HepG2 (cell line): ENCODE measurements around the gene SLC35D2. TPM values are rescaled to one million over a fixed set of nuclear protein-coding genes. Genes with fewer than 3 reads are reported as not detected.

Source experiments
- AHDC1 ChIP-seq: sonication (generic); formaldehyde crosslinking; IDR thresholded peaks from 2 replicates; pipeline ENCODE4 v1.5.1; 2020; ENCODE audit warnings: mild to moderate bottlenecking, missing genetic modification reagents, borderline replicate concordance
- ASH2L ChIP-seq: fragments of 300-600, 200-600 bp; sonication (generic); IDR thresholded peaks from 2 replicates; pipeline ENCODE4 v1.7.0; 2017; ENCODE audit warnings: low read depth, mild to moderate bottlenecking, moderate library complexity, mixed read lengths, low read length; ENCODE audit not compliant: insufficient read length
- GPBP1L1 ChIP-seq: sonication (generic); formaldehyde crosslinking; IDR thresholded peaks from 2 replicates; pipeline ENCODE4 v1.5.0; 2020; ENCODE audit warnings: mild to moderate bottlenecking, missing genetic modification reagents
- HNRNPH1 ChIP-seq: fragments of 200-400 bp; formaldehyde crosslinking; optimal IDR thresholded peaks from 2 replicates; pipeline ENCODE3; 2017; ENCODE audit warnings: mild to moderate bottlenecking, low read depth, low read length
- ISX ChIP-seq: sonication (generic); formaldehyde crosslinking; conservative IDR thresholded peaks from 2 replicates; pipeline ENCODE4 v1.5.0; 2020; ENCODE audit warnings: missing genetic modification reagents
- NPAS2 ChIP-seq: sonication (generic); formaldehyde crosslinking; IDR thresholded peaks from 2 replicates; pipeline ENCODE4 v1.8.0; 2022; ENCODE audit warnings: mild to moderate bottlenecking, missing genetic modification reagents, borderline replicate concordance
- RBM39 ChIP-seq: fragments of 200-400 bp; formaldehyde crosslinking; IDR thresholded peaks from one replicate; pipeline ENCODE4 v1.6.1; 2018; ENCODE audit warnings: antibody characterized with exemption, mild to moderate bottlenecking, low read depth, low read length; ENCODE audit not compliant: poor library complexity, severe bottlenecking
- SOX13 ChIP-seq, 3 experiments: fragments of 450-650 bp in 1 of 3; sonication (generic) in 1 of 3; formaldehyde crosslinking in 1 of 3; IDR thresholded peaks in 2 of 3; conservative IDR thresholded peaks in 1 of 3; 2 replicates each; pipeline versions ENCODE4 v1.5.0 to v1.6.1; 2016 to 2020; ENCODE audit warnings: antibody characterized with exemption in 1 of 3, mild to moderate bottlenecking in 1 of 3, missing compliant biosample characterization in 1 of 3, missing genetic modification reagents in 1 of 3, moderate library complexity in 1 of 3
- SOX6 ChIP-seq, 2 experiments: fragments of 450-650 bp in 1 of 2; sonication (generic) in 1 of 2; formaldehyde crosslinking in 1 of 2; IDR thresholded peaks; 2 replicates each; pipeline versions ENCODE4 v1.4.0 to v1.6.1; 2017 to 2020; ENCODE audit warnings: antibody characterized with exemption in 1 of 2, mild to moderate bottlenecking in 1 of 2, missing genetic modification reagents in 1 of 2
- SSRP1 ChIP-seq: IDR thresholded peaks from 2 replicates; pipeline ENCODE4 v1.6.1; 2016; ENCODE audit warnings: control low read depth
- TARDBP ChIP-seq: sonication (generic); formaldehyde crosslinking; IDR thresholded peaks from 2 replicates; pipeline ENCODE4 v1.8.0; 2022; ENCODE audit warnings: mild to moderate bottlenecking, missing genetic modification reagents
- TIGD3 ChIP-seq: sonication (generic); formaldehyde crosslinking; IDR thresholded peaks from 2 replicates; pipeline ENCODE4 v1.5.1; 2020; ENCODE audit warnings: mild to moderate bottlenecking, missing genetic modification reagents, borderline replicate concordance
- ZMAT5 ChIP-seq: sonication (generic); formaldehyde crosslinking; IDR thresholded peaks from 2 replicates; pipeline ENCODE4 v1.5.0; 2020; ENCODE audit warnings: mild to moderate bottlenecking, low read depth, missing genetic modification reagents, borderline replicate concordance
- ZNF292 ChIP-seq: sonication (generic); formaldehyde crosslinking; IDR thresholded peaks from 2 replicates; pipeline ENCODE4 v1.8.1; 2022; ENCODE audit warnings: mild to moderate bottlenecking, low read depth, missing genetic modification reagents, borderline replicate concordance
- polyA plus RNA-seq, 8 experiments: library from polyadenylated mRNA; depleted of rRNA in 3 of 8; stranded (reverse) in 7 of 8; unstranded in 1 of 8; fragments of >200 nt; fragmentation: Illumina TruSeq in 4 of 8; extraction: Trizol in 4 of 8; gene quantifications; 2 replicates each; pipeline versions ENCODE4 v1.2.1 to v1.2.3, GENCODE V29; 2011 to 2016; ENCODE audit warnings: low read depth in 4 of 8, missing spikeins in 1 of 8, mixed read lengths in 1 of 8; ENCODE audit not compliant: insufficient read depth in 1 of 8
- total RNA-seq, 5 experiments: library from RNA; depleted of rRNA; stranded (reverse); fragments of >200 nt; fragmentation: Illumina TruSeq; extraction: Trizol; gene quantifications; 2 replicates each; pipeline ENCODE4 v1.2.3, GENCODE V29; 2016; ENCODE audit warnings: low read depth in 1 of 5
- TF ChIP-seq, protein P1 (sequence below): IDR thresholded peaks from 2 replicates; pipeline ENCODE4 v1.6.1; 2016; ENCODE audit warnings: mild to moderate bottlenecking

SLC35D2 gene
- total and polyA plus RNA-seq, 2 of the 13 experiments (the other 11 are each of a cell fraction or from before 2014, with no cell fraction given) = 96.2 to 103 TPM

- peak; percentile 21; the same call in 1 of the 2 replicates for TF ChIP-seq AHDC1 (CRISPR knock-in tag)
- TF ChIP-seq, protein P1, sequence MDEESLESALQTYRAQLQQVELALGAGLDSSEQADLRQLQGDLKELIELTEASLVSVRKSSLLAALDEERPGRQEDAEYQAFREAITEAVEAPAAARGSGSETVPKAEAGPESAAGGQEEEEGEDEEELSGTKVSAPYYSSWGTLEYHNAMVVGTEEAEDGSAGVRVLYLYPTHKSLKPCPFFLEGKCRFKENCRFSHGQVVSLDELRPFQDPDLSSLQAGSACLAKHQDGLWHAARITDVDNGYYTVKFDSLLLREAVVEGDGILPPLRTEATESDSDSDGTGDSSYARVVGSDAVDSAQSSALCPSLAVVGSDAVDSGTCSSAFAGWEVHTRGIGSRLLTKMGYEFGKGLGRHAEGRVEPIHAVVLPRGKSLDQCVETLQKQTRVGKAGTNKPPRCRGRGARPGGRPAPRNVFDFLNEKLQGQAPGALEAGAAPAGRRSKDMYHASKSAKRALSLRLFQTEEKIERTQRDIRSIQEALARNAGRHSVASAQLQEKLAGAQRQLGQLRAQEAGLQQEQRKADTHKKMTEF (CRISPR knock-in tag) = 0 out of 2 replicates have a peak, but pooled peaks have one; percentile 35
- TF ChIP-seq ISX (CRISPR knock-in tag) = no peak
- TF ChIP-seq HNRNPH1 = no peak
- no peak for TF ChIP-seq ZNF292
- TF ChIP-seq TIGD3 (CRISPR knock-in tag) = no peak
- TF ChIP-seq TARDBP = 0 out of 2 replicates have a peak, but pooled peaks have one; percentile 30
- TF ChIP-seq SOX6 (IDR thresholded peaks at IDR 0.05) = no peak
- peak; percentile 83 for TF ChIP-seq SOX6 (CRISPR knock-in tag; IDR thresholded peaks at IDR 0.05)
- TF ChIP-seq GPBP1L1 = no peak
- TF ChIP-seq ASH2L = no peak
- TF ChIP-seq SSRP1 = no peak
- no peak for TF ChIP-seq SOX13 (IDR thresholded peaks at IDR 0.05)
- TF ChIP-seq SOX13 (CRISPR knock-in tag; conservative IDR thresholded peaks at IDR 0.05 in 1 of 2, IDR thresholded peaks at IDR 0.05 in 1 of 2) = peak in 1 of 2 experiments; percentile 91; a peak in 2 of 4 replicates
- no peak for TF ChIP-seq ZMAT5
- TF ChIP-seq RBM39 = no peak
- TF ChIP-seq NPAS2 (CRISPR knock-in tag) = no peak
These were observed 46.2 kb upstream of the SLC35D2 start (continued) for GRCh38 chr9:96429732-96430131.
